Esophagus (tissue), 2 donors: ENCODE measurements around the gene CDYL. TPM values are rescaled to one million over a fixed set of nuclear protein-coding genes. Genes with fewer than 3 reads are reported as not detected.

Experiments used
- H3K27ac ChIP-seq, 2 donors: one replicate each; pipeline ENCODE4 v1.5.1; 2013; ENCODE audit warnings: low read depth in 2 of 2, mild to moderate bottlenecking in 2 of 2, inconsistent platforms in 1 of 2, low read length in 1 of 2, moderate library complexity in 1 of 2
- H3K27me3 ChIP-seq, 2 donors: one replicate each; pipeline ENCODE4 v1.6.1; 2013; ENCODE audit warnings: low read length in 2 of 2, control low read depth in 1 of 2, mild to moderate bottlenecking in 1 of 2; ENCODE audit not compliant: insufficient read depth in 2 of 2, control insufficient read depth in 1 of 2
- H3K36me3 ChIP-seq, 2 donors: one replicate each; pipeline ENCODE4 v1.6.1; 2013; ENCODE audit warnings: low read length in 1 of 2; ENCODE audit not compliant: control insufficient read depth in 2 of 2, insufficient read depth in 2 of 2
- H3K4me1 ChIP-seq, 2 donors: one replicate each; pipeline ENCODE4 v1.6.1; 2013; ENCODE audit warnings: low read length in 1 of 2; ENCODE audit not compliant: control insufficient read depth in 2 of 2, insufficient read depth in 2 of 2
- H3K4me3 ChIP-seq, 2 donors: one replicate each; pipeline ENCODE4 v1.5.1; 2013; ENCODE audit warnings: low read length in 2 of 2, mild to moderate bottlenecking in 2 of 2, low read depth in 1 of 2, moderate library complexity in 1 of 2
- H3K9me3 ChIP-seq, 2 donors: one replicate each; pipeline ENCODE4 v1.6.1; 2013; ENCODE audit warnings: mild to moderate bottlenecking in 2 of 2, low read depth in 1 of 2, low read length in 1 of 2, moderate library complexity in 1 of 2; ENCODE audit not compliant: control insufficient read depth in 2 of 2, insufficient read depth in 1 of 2
- WGBS, 2 donors: extraction: QIAGEN DNeasy Blood & Tissue Kit; methylation state at CpG; one replicate each; pipeline ENCODE4 v1.1.7; 2013; 5-methylcytosine and 5-hydroxymethylcytosine counted together
- polyA plus RNA-seq, 2 donors: library from polyadenylated mRNA; stranded (reverse); fragments of 200-250 nt; gene quantifications; one replicate each; pipeline ENCODE4 v1.2.3, GENCODE V29; 2013
- donor health status: healthy with polysubstance abuse.
- donor health status: Bipolar disorder and iron deficiency.

Gene CDYL
- polyA plus RNA-seq, 2 donors, result 9.0 to 10.5 TPM

DNA sequence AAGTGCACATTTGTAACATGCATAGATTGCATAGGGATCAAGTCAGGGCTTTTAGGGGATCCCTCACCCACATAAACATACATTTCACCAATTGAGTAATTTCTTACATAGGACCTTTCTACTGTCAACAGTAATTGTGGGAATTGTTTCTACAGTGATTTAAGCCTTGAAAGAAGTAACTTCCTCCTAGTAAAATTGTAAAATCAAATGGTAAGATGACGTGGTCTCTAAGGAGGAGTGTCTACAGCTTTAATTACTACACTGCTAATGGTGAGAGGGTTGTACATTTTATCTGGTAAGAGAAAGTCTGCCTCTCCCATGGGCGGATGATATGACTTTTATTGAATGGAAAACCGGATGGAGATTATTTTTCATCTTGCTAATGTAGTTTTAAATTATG lies 129.6 kb downstream of the CDYL start:
- Histone ChIP-seq H3K4me1 (peaks cover 0 to 4% of the 10 kb centered on the region in 2 donors), H3K9me3 (no peaks in the 10 kb centered on the region), H3K36me3 (peaks cover 3 to 8% of the 10 kb centered on the region in 2 donors), H3K27ac (no peak overlapping the region), H3K4me3 (no peak overlapping the region), H3K27me3 (no peaks in the 10 kb centered on the region)
- 76 to 92% methylated on average over 3 of the region's 3 CpGs for WGBS, 2 donors

DNA sequence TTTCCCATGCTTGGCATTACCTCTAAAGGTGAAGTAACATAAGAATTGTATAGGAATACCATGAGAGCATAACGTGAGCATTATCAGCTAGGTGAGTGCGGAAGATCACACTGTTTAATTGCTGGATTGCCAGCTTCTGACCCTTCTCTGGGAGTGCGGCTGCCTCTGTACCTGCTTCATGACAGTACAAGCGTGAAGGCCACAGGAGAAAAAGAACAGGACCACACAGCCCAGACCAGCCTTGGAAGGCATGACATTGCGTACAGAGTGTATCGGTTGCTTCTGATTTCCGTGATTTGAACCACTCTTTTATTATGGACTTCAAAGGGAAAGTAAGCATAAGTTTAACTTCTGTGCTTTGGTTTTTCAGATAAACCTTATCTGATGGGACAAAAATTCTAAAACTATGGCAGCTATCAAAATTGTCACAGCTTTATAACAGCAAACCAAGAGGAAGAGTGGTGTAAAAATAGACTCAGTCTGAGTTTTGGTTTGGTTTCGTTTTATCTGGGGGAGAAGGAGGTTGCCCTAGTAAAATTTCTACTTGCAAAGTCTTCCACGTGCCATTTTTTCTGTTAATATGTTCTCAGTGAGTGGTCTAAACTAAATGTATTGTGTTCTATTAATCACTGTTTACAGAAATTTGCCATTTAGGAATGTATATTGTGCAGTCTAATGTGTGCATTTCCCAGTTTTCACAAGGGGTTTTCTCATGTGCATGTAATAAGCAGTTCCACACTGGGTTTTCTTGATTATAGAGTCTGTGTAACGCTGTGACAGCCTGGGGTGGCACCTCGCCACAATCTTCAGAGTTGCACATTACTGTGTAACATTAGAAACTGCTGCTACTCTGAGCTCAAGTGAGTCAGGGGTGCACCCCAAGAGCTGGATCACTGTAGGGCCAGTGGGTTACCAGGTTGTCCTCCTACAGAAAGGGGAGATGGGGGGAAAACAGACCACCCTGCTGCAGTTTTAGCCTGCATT lies 130.4 kb downstream of the CDYL start:
- no peak overlapping the region for H3K27ac ChIP-seq
- 71 to 83% methylated on average over 11 of the region's 11 CpGs for WGBS, 2 donors
- H3K9me3 ChIP-seq, result no peaks in the 10 kb centered on the region
- peaks cover 0 to 4% of the 10 kb centered on the region in 2 donors for H3K4me1 ChIP-seq
- no peaks in the 10 kb centered on the region for H3K27me3 ChIP-seq
- peaks cover 3 to 8% of the 10 kb centered on the region in 2 donors for H3K36me3 ChIP-seq
- no peak overlapping the region for H3K4me3 ChIP-seq

DNA sequence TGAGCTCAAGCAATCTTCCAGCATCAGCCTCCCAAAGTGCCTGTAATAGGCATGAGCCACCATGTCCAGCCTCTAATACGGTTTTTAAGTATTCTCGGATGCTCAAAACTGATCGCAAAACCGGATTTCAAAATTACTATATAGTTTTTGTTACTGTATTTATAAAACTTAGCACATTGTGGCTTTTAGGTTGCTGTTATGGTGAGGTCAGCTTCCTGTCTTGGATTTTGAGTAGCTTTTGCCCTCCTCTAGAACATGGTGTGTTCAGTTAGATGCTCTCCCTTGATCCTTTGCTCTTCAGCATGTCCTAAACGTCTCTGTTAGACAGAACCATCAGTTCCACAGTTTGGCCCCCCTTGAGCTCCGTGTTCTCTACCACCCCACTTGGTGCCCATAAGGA lies 131.4 kb downstream of the CDYL start:
- Histone ChIP-seq H3K27me3 (no peaks in the 10 kb centered on the region), H3K9me3 (no peaks in the 10 kb centered on the region), H3K27ac (no peak overlapping the region), H3K36me3 (peaks cover 3 to 8% of the 10 kb centered on the region in 2 donors), H3K4me1 (peaks cover 0 to 4% of the 10 kb centered on the region in 2 donors), H3K4me3 (no peak overlapping the region)
- 84 to 89% methylated on average over 6 of the region's 6 CpGs for WGBS, 2 donors

DNA sequence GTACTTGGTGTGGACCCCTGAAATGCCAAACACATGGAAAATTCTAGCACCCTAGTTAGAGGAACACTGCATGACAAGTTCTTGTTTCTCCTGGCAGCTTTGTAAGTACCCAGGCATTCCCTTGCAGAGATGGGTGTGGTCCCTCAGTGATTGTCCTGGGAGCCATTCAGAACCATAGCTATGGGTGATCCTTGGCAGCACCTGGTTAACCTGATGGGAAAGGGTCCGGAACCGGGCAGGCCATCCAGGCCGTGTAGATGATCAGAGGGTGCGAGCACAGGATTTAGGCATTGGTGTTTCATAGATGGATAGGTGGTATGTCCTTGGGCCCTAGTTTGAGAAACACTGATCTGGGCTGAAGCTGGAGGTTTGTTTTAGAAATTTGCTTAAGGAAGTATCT lies 131.9 kb downstream of the CDYL start:
- Histone ChIP-seq H3K4me3 (no peak overlapping the region), H3K27me3 (no peaks in the 10 kb centered on the region), H3K27ac (no peak overlapping the region), H3K9me3 (no peaks in the 10 kb centered on the region), H3K4me1 (peaks cover 0 to 4% of the 10 kb centered on the region in 2 donors), H3K36me3 (peaks cover 3 to 7% of the 10 kb centered on the region in 2 donors)
- WGBS, 2 donors, result 91 to 94% methylated on average over 4 of the region's 4 CpGs

- Histone ChIP-seq H3K9me3 (no peaks in the 10 kb centered on the region), H3K27me3 (no peaks in the 10 kb centered on the region), H3K4me3 (no peak overlapping the region), H3K27ac (no peak overlapping the region), H3K36me3 (peaks cover 3 to 6% of the 10 kb centered on the region in 2 donors), H3K4me1 (peaks cover 0 to 9% of the 10 kb centered on the region in 2 donors)
- WGBS, 2 donors, result 79 to 80% methylated on average over 10 of the region's 10 CpGs
Observed at GRCh38 chr6:4909063-4909706, 133.0 kb downstream of the CDYL start.

GRCh38 chr6:4910037-4910760 lies 134.0 kb downstream of the CDYL start:
- Histone ChIP-seq H3K27me3 (no peaks in the 10 kb centered on the region), H3K36me3 (peaks cover 2 to 3% of the 10 kb centered on the region in 2 donors), H3K4me3 (no peak overlapping the region), H3K27ac (no peak overlapping the region), H3K9me3 (no peaks in the 10 kb centered on the region), H3K4me1 (peaks cover 0 to 16% of the 10 kb centered on the region in 2 donors)
- WGBS, 2 donors, result 74 to 77% methylated on average over 9 of the region's 9 CpGs

DNA sequence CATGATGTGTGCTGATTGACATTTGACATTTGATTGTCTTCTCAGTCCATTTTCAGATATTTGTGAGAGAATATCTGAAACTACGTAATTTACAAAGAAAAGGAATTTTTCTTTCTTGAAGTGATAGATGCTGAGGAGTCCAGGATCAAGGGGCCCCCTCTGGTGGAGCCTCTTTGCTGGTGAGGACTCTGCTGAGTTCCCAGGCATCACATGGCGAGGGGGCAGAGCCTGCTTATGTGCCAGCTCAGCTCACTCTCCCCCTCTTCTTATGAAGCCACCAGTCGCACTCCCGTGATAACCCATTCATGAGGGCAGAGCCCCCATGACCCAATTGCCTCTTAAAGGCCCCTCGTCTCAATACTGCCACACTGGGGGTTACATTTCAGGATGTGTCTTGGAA lies 136.4 kb downstream of the CDYL start:
- no peaks in the 10 kb centered on the region for H3K27me3 ChIP-seq
- WGBS, 2 donors, result 95 to 98% methylated on average over 5 of the region's 5 CpGs
- H3K9me3 ChIP-seq, result no peaks in the 10 kb centered on the region
- no peak overlapping the region for H3K4me3 ChIP-seq
- peaks cover 0 to 3% of the 10 kb centered on the region in 2 donors for H3K36me3 ChIP-seq
- peaks cover 0 to 16% of the 10 kb centered on the region in 2 donors for H3K4me1 ChIP-seq
- H3K27ac ChIP-seq, result no peak overlapping the region

DNA sequence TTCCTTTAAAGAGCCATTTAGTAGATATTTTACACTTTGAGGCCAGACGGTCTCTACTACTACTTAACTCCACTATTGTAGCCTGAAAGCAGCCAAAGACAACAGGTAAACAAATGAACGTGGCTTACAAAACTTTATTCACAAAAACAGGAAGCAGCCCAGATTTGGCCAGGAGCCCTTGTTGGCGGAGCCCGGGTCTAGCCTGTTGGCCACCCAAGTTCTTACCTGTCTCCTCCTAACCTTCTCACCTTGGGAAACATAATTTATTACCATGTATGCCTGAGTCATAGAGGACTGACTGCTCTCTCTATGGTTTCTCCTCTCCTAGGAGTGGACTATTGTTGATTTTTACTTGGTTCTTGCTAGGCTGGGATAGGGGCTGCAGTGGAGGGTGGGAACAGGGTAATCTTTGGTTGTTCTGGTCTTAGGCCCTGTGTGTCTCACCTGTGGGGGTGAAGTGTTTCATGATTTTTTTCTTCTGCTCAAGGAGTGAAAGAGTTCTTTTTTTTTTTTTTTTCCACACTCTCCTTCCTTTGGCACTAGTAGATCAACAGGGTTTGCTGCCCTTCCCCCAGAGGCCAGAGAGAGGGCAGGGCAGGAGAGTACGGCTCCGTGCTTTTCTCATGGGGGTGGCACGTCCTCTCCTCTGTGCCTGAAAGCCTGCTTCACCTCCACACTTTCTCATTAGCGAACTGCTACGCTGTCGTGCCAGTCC lies 137.7 kb downstream of the CDYL start:
- peak overlapping the region in 1 of 2 donors; percentile 47 for H3K27ac ChIP-seq
- WGBS, 2 donors, result 53 to 68% methylated on average over 10 of the region's 10 CpGs

More for the DNA sequence above, 137.7 kb downstream of the CDYL start:
- H3K36me3 ChIP-seq, result peaks cover 0 to 1% of the 10 kb centered on the region in 2 donors
- H3K4me1 ChIP-seq, result peaks cover 0 to 16% of the 10 kb centered on the region in 2 donors
- no peak overlapping the region for H3K4me3 ChIP-seq
- no peaks in the 10 kb centered on the region for H3K27me3 ChIP-seq
- no peaks in the 10 kb centered on the region for H3K9me3 ChIP-seq
